Coronary artery (tissue), 2 donors: ENCODE results near the gene CCND3.

Experiments
- DNase-seq: peaks from one replicate; pipeline ENCODE4 v3.0.0-alpha.2; 2017; ENCODE audit warnings: low spot score
- H3K27ac ChIP-seq, 2 donors: fragments of 200-600 bp; sonication (generic); one replicate each; pipeline ENCODE4 v1.5.1; 2016 to 2019
- H3K4me3 ChIP-seq: fragments of 200-600 bp; sonication (generic); 2 replicates; pipeline ENCODE4 v1.5.1; 2016; ENCODE audit warnings: mild to moderate bottlenecking, moderate library complexity
- CTCF ChIP-seq: fragments of 200-600 bp; sonication (generic); IDR thresholded peaks from one replicate; pipeline ENCODE4 v1.5.1; 2019; ENCODE audit warnings: antibody characterized with exemption

The CCND3 gene

GRCh38 chr6:41887331-41887751, 54.3 kb downstream of the CCND3 start:
- no peak overlapping the region for H3K27ac ChIP-seq
- no peak for DNase-seq
- TF ChIP-seq CTCF, result no peak
- no peak overlapping the region for H3K4me3 ChIP-seq

GRCh38 chr6:41885930-41886329, 55.7 kb downstream of the CCND3 start:
- Histone ChIP-seq H3K4me3 (no peak overlapping the region), H3K27ac (no peak overlapping the region)
- no peak for DNase-seq
- TF ChIP-seq CTCF, result no peak

- TF ChIP-seq CTCF, result no peak
- DNase-seq, result no peak
- Histone ChIP-seq H3K4me3 (no peak overlapping the region), H3K27ac (no peak overlapping the region)
Observed at GRCh38 chr6:41884957-41885356, 56.7 kb downstream of the CCND3 start.
